ENCODE results near the gene MAN1A1. TPM values are rescaled to one million over a fixed set of nuclear protein-coding genes. Genes with fewer than 3 reads are reported as not detected.
A peak's percentile ranks its signal among the peaks of the same experiment; 100 is the strongest.

MAN1A1 gene
- polyA plus RNA-seq, 1 donor (not counting 4 experiments of a cell fraction or from before 2014, with no cell fraction given) = 20.2 TPM

GRCh38 chr6:119390247-119390793 is 40.8 kb upstream of the MAN1A1 start:
- dilution Hi-C loops (cut with MboI; ENCODE audit: extremely low pct_ligation_motif_present, low sequenced_read_pairs) = no loop called here
- Histone ChIP-seq H3K4me1 (ENCODE audit: control insufficient read depth, extremely low read depth, insufficient read depth, low read length) (no peaks in the 10 kb centered on the region), H3K27ac (ENCODE audit: control insufficient read depth, insufficient read depth, low read length) (no peak overlapping the region), H3K9ac (ENCODE audit: control insufficient read depth, extremely low read depth, insufficient read depth, low read length) (no peak overlapping the region), H3K9me3 (ENCODE audit: control insufficient read depth, low read depth, low read length) (no peaks in the 10 kb centered on the region), H3K4me3 (ENCODE audit: control insufficient read depth in 2 of 3, extremely low read depth in 1 of 3, insufficient read depth in 2 of 3, low read depth in 1 of 3, low read length in 3 of 3) (no peak overlapping the region), H3K4me2 (ENCODE audit: control insufficient read depth, extremely low read depth, insufficient read depth, low read depth, low read length) (no peak overlapping the region), H4K20me1 (ENCODE audit: control insufficient read depth, extremely low read depth, insufficient read depth, low read length) (no peaks in the 10 kb centered on the region), H3K79me2 (ENCODE audit: control insufficient read depth, insufficient read depth, low read length) (no peaks in the 10 kb centered on the region), H3K36me3 (ENCODE audit: control insufficient read depth in 2 of 2, extremely low read depth in 1 of 2, insufficient read depth in 2 of 2, low read length in 2 of 2) (no peaks in the 10 kb centered on the region), H2AFZ (ENCODE audit: control insufficient read depth, low read length) (no peak overlapping the region), H3K9me1 (ENCODE audit: control insufficient read depth, extremely low read depth, insufficient read depth, low read length) (no peaks in the 10 kb centered on the region), H3K27me3 (ENCODE audit: control insufficient read depth, extremely low read depth, insufficient read depth, low read length) (no peaks in the 10 kb centered on the region)
- TF ChIP-seq CTCF (optimal IDR thresholded peaks at IDR 0.05 in 1 of 3, IDR thresholded peaks at IDR 0.05 in 1 of 3, conservative IDR thresholded peaks at IDR 0.05 in 1 of 3; ENCODE audit: extremely low read depth in 1 of 3, insufficient read depth in 2 of 3, low read length in 3 of 3) (no peak), EZH2 (IDR thresholded peaks at IDR 0.05; ENCODE audit: low read length) (no peak)
- FAIRE-seq = peak; percentile 71
- DNase-seq (ENCODE audit: low read depth, low spot score) = no peak

GRCh38 chr6:119385994-119386393 is 36.4 kb upstream of the MAN1A1 start:
- FAIRE-seq (no peak), DNase-seq (ENCODE audit: low read depth, low spot score) (no peak)
- H3K4me3 ChIP-seq (ENCODE audit: control insufficient read depth in 2 of 3, extremely low read depth in 1 of 3, insufficient read depth in 2 of 3, low read depth in 1 of 3, low read length in 3 of 3) = no peak overlapping the region
- TF ChIP-seq EZH2 (IDR thresholded peaks at IDR 0.05; ENCODE audit: low read length) (no peak), CTCF (optimal IDR thresholded peaks at IDR 0.05 in 1 of 3, IDR thresholded peaks at IDR 0.05 in 1 of 3, conservative IDR thresholded peaks at IDR 0.05 in 1 of 3; ENCODE audit: extremely low read depth in 1 of 3, insufficient read depth in 2 of 3, low read length in 3 of 3) (no peak)
- no peaks in the 10 kb centered on the region for H4K20me1 ChIP-seq (ENCODE audit: control insufficient read depth, extremely low read depth, insufficient read depth, low read length)
- H3K27ac ChIP-seq (ENCODE audit: control insufficient read depth, insufficient read depth, low read length) = no peak overlapping the region
- no peaks in the 10 kb centered on the region for H3K9me1 ChIP-seq (ENCODE audit: control insufficient read depth, extremely low read depth, insufficient read depth, low read length)
- dilution Hi-C loops (cut with MboI; ENCODE audit: extremely low pct_ligation_motif_present, low sequenced_read_pairs) = no loop called here
- no peak overlapping the region for H3K4me2 ChIP-seq (ENCODE audit: control insufficient read depth, extremely low read depth, insufficient read depth, low read depth, low read length)
- H3K4me1 ChIP-seq (ENCODE audit: control insufficient read depth, extremely low read depth, insufficient read depth, low read length) = no peaks in the 10 kb centered on the region
- H3K36me3 ChIP-seq (ENCODE audit: control insufficient read depth in 2 of 2, extremely low read depth in 1 of 2, insufficient read depth in 2 of 2, low read length in 2 of 2) = no peaks in the 10 kb centered on the region
- H3K9ac ChIP-seq (ENCODE audit: control insufficient read depth, extremely low read depth, insufficient read depth, low read length) = no peak overlapping the region
- H2AFZ ChIP-seq (ENCODE audit: control insufficient read depth, low read length) = no peak overlapping the region
- no peaks in the 10 kb centered on the region for H3K79me2 ChIP-seq (ENCODE audit: control insufficient read depth, insufficient read depth, low read length)
- H3K27me3 ChIP-seq (ENCODE audit: control insufficient read depth, extremely low read depth, insufficient read depth, low read length) = no peaks in the 10 kb centered on the region
- H3K9me3 ChIP-seq (ENCODE audit: control insufficient read depth, low read depth, low read length) = no peaks in the 10 kb centered on the region

Data from keratinocyte (primary cell).